PC-9 (cell line): ENCODE data around the gene EEF2K. TPM values are rescaled to one million over a fixed set of nuclear protein-coding genes. Genes with fewer than 3 reads are reported as not detected.

Experiments used
- BruUV-seq: library from RNA; stranded (reverse); fragments of 400-500 nt; replicated peaks from 2 replicates; lab custom pipeline; 2021; lab: Mats Ljungman, UMichigan
- CTCF ChIA-PET: fragments of 300-600 bp; sonication (Branson Sonifier 250); formaldehyde crosslinking; loops from one replicate; lab custom pipeline; 2022; ENCODE audit warnings: antibody characterized with exemption; lab: Charles Lee
- POLR2A ChIA-PET: fragments of 300-600 bp; sonication (Branson Sonifier 250); formaldehyde crosslinking; loops from one replicate; lab custom pipeline; 2022; ENCODE audit warnings: antibody characterized with exemption; ENCODE audit not compliant: unreplicated experiment; lab: Charles Lee
- DNase-seq, 2 experiments: peaks; one replicate each; pipeline versions ENCODE4 v3.0.0 to v3.0.0-alpha.2; 2015 to 2022; ENCODE audit warnings: mixed read lengths in 1 of 2
- H2AFZ ChIP-seq: fragments of 200-600 bp; sonication (generic); 2 replicates; pipeline ENCODE4 v1.8.1; 2017; ENCODE audit warnings: antibody characterized with exemption
- H3F3A ChIP-seq: fragments of 200-600 bp; sonication (generic); 2 replicates; pipeline ENCODE4 v1.8.1; 2017; ENCODE audit warnings: antibody characterized with exemption, mild to moderate bottlenecking, low read depth; ENCODE audit not compliant: insufficient read depth
- H3K27ac ChIP-seq: fragments of 200-600 bp; sonication (generic); 2 replicates; pipeline ENCODE4 v1.6.1; 2016; ENCODE audit warnings: mixed run types
- H3K27me3 ChIP-seq: fragments of 200-600 bp; sonication (generic); 2 replicates; pipeline ENCODE4 v1.6.1; 2016; ENCODE audit warnings: low read depth, mixed run types; ENCODE audit not compliant: insufficient read depth
- H3K36me3 ChIP-seq: fragments of 200-600 bp; sonication (generic); 2 replicates; pipeline ENCODE4 v1.6.1; 2016; ENCODE audit warnings: low read depth, mixed run types
- H3K4me1 ChIP-seq: fragments of 200-600 bp; sonication (generic); replicated peaks from 2 replicates; pipeline ENCODE4 v1.6.1; 2016; ENCODE audit warnings: mixed run types; ENCODE audit not compliant: insufficient read depth
- H3K4me2 ChIP-seq: fragments of 200-600 bp; sonication (generic); 2 replicates; pipeline ENCODE4 v1.6.1; 2017; ENCODE audit warnings: mixed run types
- H3K4me3 ChIP-seq: fragments of 200-600 bp; sonication (generic); 2 replicates; pipeline ENCODE4 v1.6.1; 2016; ENCODE audit warnings: mixed run types
- H3K79me2 ChIP-seq: fragments of 200-600 bp; sonication (generic); 2 replicates; pipeline ENCODE4 v1.6.1; 2017; ENCODE audit warnings: low read depth, mixed run types
- H3K9me2 ChIP-seq: fragments of 200-600 bp; sonication (generic); 2 replicates; pipeline ENCODE4 v1.8.1; 2017; ENCODE audit warnings: mild to moderate bottlenecking; ENCODE audit not compliant: insufficient read depth
- H3K9me3 ChIP-seq: fragments of 200-600 bp; sonication (generic); 2 replicates; pipeline ENCODE4 v1.8.1; 2016; ENCODE audit warnings: low read depth; ENCODE audit not compliant: insufficient read depth
- H4K20me1 ChIP-seq: fragments of 200-600 bp; sonication (generic); 2 replicates; pipeline ENCODE4 v1.8.1; 2017; ENCODE audit not compliant: insufficient read depth
- CTCF ChIP-seq: fragments of 200-600 bp; sonication (generic); conservative IDR thresholded peaks from 2 replicates; pipeline ENCODE4 v1.6.1; 2017; ENCODE audit warnings: mixed run types, antibody characterized with exemption, mild to moderate bottlenecking, moderate library complexity
- EZH2 ChIP-seq: fragments of 200-600 bp; sonication (generic); IDR thresholded peaks from 2 replicates; pipeline ENCODE4 v1.8.0; 2017; ENCODE audit warnings: antibody characterized with exemption, low read depth
- intact Hi-C: fragments of 100-400 bp; cut with micrococcal nuclease; formaldehyde crosslinking; loops from one replicate; pipeline ENCODE4 v1.10.0; 2022; ENCODE audit not compliant: unreplicated experiment
- total RNA-seq: library from RNA; stranded (reverse); gene quantifications from 2 replicates; pipeline ENCODE4 v1.2.3, GENCODE V29; 2021

EEF2K gene
- total RNA-seq, 1 experiment from 2014 or later = 29.8 TPM

- H3K9me3 ChIP-seq = no peaks in the 10 kb centered on the region
- H3K27ac ChIP-seq = no peak overlapping the region
- peaks cover 53% of the 10 kb centered on the region for H4K20me1 ChIP-seq
- BruUV-seq = no TSS peak
- POLR2A ChIA-PET = no interaction called here
- CTCF ChIA-PET = no interaction called here
- no peak overlapping the region for H3K4me2 ChIP-seq
- H3K4me1 ChIP-seq = no peaks in the 10 kb centered on the region
- DNase-seq = no peak
- H3K79me2 ChIP-seq = peaks cover 54% of the 10 kb centered on the region
- TF ChIP-seq CTCF = no peak
- TF ChIP-seq EZH2 = no peak
- no peak overlapping the region for H2AFZ ChIP-seq
- H3K4me3 ChIP-seq = no peak overlapping the region
- intact Hi-C loops = no loop called here
- H3K36me3 ChIP-seq = peaks cover 10% of the 10 kb centered on the region; the same call in 1 of the 2 replicates
- H3F3A ChIP-seq = peaks cover 12% of the 10 kb centered on the region
- no peaks in the 10 kb centered on the region for H3K9me2 ChIP-seq
- H3K27me3 ChIP-seq = no peaks in the 10 kb centered on the region
These were observed 96.8 kb downstream of the EEF2K start for GRCh38 chr16:22302776-22303363.

- Histone ChIP-seq H2AFZ (no peak overlapping the region), H3K4me3 (no peak overlapping the region), H3F3A (no peaks in the 10 kb centered on the region), H3K9me3 (no peaks in the 10 kb centered on the region), H3K27me3 (no peaks in the 10 kb centered on the region), H3K79me2 (peaks cover 43% of the 10 kb centered on the region), H3K4me2 (no peak overlapping the region), H4K20me1 (peaks cover 40% of the 10 kb centered on the region), H3K9me2 (no peaks in the 10 kb centered on the region), H3K36me3 (peaks cover 10% of the 10 kb centered on the region; the same call in 1 of the 2 replicates), H3K4me1 (no peaks in the 10 kb centered on the region), H3K27ac (no peak overlapping the region)
- POLR2A ChIA-PET = no interaction called here
- no peak for DNase-seq
- TF ChIP-seq CTCF (no peak), EZH2 (no peak)
- CTCF ChIA-PET = no interaction called here
- intact Hi-C loops = no loop called here
- no TSS peak for BruUV-seq
These were observed 98.3 kb downstream of the EEF2K start for GRCh38 chr16:22304411-22304810.

DNA sequence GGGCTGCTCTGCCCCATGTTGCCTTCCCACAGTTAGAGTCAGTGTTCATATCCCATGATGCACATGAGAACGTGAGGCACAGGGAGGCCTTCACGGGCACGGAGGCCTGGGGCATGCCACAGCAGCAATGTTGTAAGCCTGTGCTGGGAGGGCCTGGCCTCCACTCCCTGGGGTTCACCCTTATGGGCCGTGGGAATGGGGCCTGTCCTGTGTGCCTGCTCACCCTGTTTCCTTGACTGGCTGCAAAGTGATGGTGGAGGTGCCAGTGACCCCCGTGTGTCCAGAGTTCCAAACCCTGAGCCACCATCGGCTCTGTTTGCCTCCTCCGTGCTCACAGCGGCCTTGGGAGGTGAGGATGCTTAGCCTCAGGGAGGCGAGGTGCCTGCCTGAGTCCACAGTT lies 100.7 kb downstream of the EEF2K start:
- ChIA-PET CTCF (no interaction called here), POLR2A (no interaction called here)
- H3K4me3 ChIP-seq = no peak overlapping the region
- intact Hi-C loops = no loop called here
- H2AFZ ChIP-seq = no peak overlapping the region
- no peaks in the 10 kb centered on the region for H3F3A ChIP-seq
- TF ChIP-seq EZH2 = no peak
- TF ChIP-seq CTCF = no peak
- DNase-seq = no peak
- peaks cover 19% of the 10 kb centered on the region for H3K79me2 ChIP-seq
- H3K9me2 ChIP-seq = no peaks in the 10 kb centered on the region
- peaks cover 10% of the 10 kb centered on the region for H3K36me3 ChIP-seq
- peaks cover 16% of the 10 kb centered on the region for H4K20me1 ChIP-seq
- no TSS peak for BruUV-seq
- no peaks in the 10 kb centered on the region for H3K27me3 ChIP-seq
- H3K4me1 ChIP-seq = no peaks in the 10 kb centered on the region
- H3K9me3 ChIP-seq = no peaks in the 10 kb centered on the region
- no peak overlapping the region for H3K27ac ChIP-seq
- no peak overlapping the region for H3K4me2 ChIP-seq
